Esophagus muscularis mucosa (tissue), 4 donors: Measurements from ENCODE around the gene PNPT1. TPM values are rescaled to one million over a fixed set of nuclear protein-coding genes. Genes with fewer than 3 reads are reported as not detected.
A peak's percentile ranks its signal among the peaks of the same experiment; 100 is the strongest.

Experiments used
- DNase-seq: peaks from one replicate; pipeline ENCODE4 v3.0.0-alpha.2; 2017; ENCODE audit errors: extremely low spot score
- H3K27ac ChIP-seq, 4 donors: fragments of 200-600 bp; sonication (generic); replicated peaks in 1 of 4; 1 replicate in 3 of 4; 2 replicates in 1 of 4; pipeline ENCODE4 v1.5.1; 2016 to 2019; ENCODE audit warnings: mild to moderate bottlenecking in 1 of 4
- H3K27me3 ChIP-seq, 4 donors: fragments of 200-600 bp; sonication (generic); one replicate each; pipeline versions ENCODE4 v1.5.1 to v1.6.0; 2016 to 2019
- H3K36me3 ChIP-seq, 4 donors: fragments of 200-600 bp; sonication (generic); one replicate each; pipeline ENCODE4 v1.5.1; 2016 to 2019
- H3K4me1 ChIP-seq, 4 donors: fragments of 200-600 bp; sonication (generic); one replicate each; pipeline ENCODE4 v1.5.1; 2016 to 2019
- H3K4me3 ChIP-seq, 4 donors: fragments of 200-600 bp; sonication (generic); 1 replicate in 2 of 4; 2 replicates in 2 of 4; pipeline ENCODE4 v1.5.1; 2016 to 2019; ENCODE audit warnings: mild to moderate bottlenecking in 4 of 4, moderate library complexity in 1 of 4
- H3K9me3 ChIP-seq, 4 donors: fragments of 200-600 bp; sonication (generic); 1 replicate in 3 of 4; 2 replicates in 1 of 4; pipeline ENCODE4 v1.5.1; 2016 to 2019
- EP300 ChIP-seq: sonication (generic); formaldehyde crosslinking; IDR thresholded peaks from one replicate; pipeline ENCODE4 v1.6.1; 2017; ENCODE audit warnings: antibody characterized with exemption
- POLR2A ChIP-seq: fragments of 450-650 bp; IDR thresholded peaks from one replicate; pipeline ENCODE4 v1.6.1; 2017; ENCODE audit warnings: antibody characterized with exemption, moderate library complexity, mild to moderate bottlenecking, low read depth
- POLR2AphosphoS5 ChIP-seq, 2 donors: sonication (generic); formaldehyde crosslinking; IDR thresholded peaks; one replicate each; pipeline ENCODE4 v1.6.1; 2017; ENCODE audit warnings: antibody characterized with exemption in 2 of 2
- WGBS: methylation state at CpG from one replicate; pipeline ENCODE4 v1.1.5; 2018; 5-methylcytosine and 5-hydroxymethylcytosine counted together
- intact Hi-C: fragments of 100-400 bp; cut with DNase I; formaldehyde crosslinking; loops from one replicate; pipeline ENCODE4 v1.15.1; 2023
- total RNA-seq, 4 donors: library from RNA; depleted of rRNA; stranded (reverse); fragments of >200 nt; gene quantifications; one replicate each; pipeline versions ENCODE4 v1.1.0 to v1.2.1, GENCODE V29; 2016
- TF ChIP-seq, protein P1 (sequence below), 3 experiments: fragments of 200-600 bp in 2 of 3; fragments of 450-650 bp in 1 of 3; sonication (generic) in 2 of 3; IDR thresholded peaks; one replicate each; pipeline ENCODE4 v1.5.1; 2017 to 2019; ENCODE audit warnings: antibody characterized with exemption in 3 of 3, mild to moderate bottlenecking in 2 of 3, moderate library complexity in 1 of 3

Gene PNPT1
- total RNA-seq, 4 donors from 2014 or later = 13.1 to 17.2 (median 15.6) TPM

DNA sequence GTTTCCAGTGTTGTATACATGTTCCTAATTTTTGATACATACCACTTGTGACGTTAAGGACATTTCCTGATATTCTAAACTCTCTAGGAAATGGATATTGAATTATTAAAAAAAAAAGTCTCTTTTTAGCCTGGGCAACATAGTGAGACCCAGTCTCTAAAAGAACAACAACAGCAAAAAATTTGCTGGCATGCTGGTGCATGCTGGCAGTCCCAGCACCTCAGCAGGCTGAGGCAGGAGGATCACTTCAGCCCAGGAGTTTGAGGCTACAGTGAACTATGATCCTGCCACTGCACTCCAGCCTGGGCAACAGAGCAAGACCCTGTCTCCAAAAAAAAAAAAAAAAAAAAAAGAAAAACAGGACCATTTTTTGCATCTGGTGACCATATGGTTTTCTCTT is 65.7 kb downstream of the PNPT1 start:
- peaks cover 0 to 13% (median 9%) of the 10 kb centered on the region in 4 donors for H3K4me1 ChIP-seq
- no peak overlapping the region for H3K27ac ChIP-seq
- DNase-seq = no peak
- WGBS = 90% methylated on average over 1 of the region's 1 CpG
- H3K27me3 ChIP-seq = no peaks in the 10 kb centered on the region
- H3K4me3 ChIP-seq = no peak overlapping the region
- H3K36me3 ChIP-seq = peaks cover 0 to 11% (median 4%) of the 10 kb centered on the region in 4 donors
- TF ChIP-seq POLR2AphosphoS5 (IDR thresholded peaks at IDR 0.05) (no peak), POLR2A (no peak), EP300 (no peak)
- TF ChIP-seq, protein P1, sequence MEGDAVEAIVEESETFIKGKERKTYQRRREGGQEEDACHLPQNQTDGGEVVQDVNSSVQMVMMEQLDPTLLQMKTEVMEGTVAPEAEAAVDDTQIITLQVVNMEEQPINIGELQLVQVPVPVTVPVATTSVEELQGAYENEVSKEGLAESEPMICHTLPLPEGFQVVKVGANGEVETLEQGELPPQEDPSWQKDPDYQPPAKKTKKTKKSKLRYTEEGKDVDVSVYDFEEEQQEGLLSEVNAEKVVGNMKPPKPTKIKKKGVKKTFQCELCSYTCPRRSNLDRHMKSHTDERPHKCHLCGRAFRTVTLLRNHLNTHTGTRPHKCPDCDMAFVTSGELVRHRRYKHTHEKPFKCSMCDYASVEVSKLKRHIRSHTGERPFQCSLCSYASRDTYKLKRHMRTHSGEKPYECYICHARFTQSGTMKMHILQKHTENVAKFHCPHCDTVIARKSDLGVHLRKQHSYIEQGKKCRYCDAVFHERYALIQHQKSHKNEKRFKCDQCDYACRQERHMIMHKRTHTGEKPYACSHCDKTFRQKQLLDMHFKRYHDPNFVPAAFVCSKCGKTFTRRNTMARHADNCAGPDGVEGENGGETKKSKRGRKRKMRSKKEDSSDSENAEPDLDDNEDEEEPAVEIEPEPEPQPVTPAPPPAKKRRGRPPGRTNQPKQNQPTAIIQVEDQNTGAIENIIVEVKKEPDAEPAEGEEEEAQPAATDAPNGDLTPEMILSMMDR (IDR thresholded peaks at IDR 0.05) = no peak
- H3K9me3 ChIP-seq = no peaks in the 10 kb centered on the region
- intact Hi-C loops = no loop called here

GRCh38 chr2:55621802-55622201 is 71.8 kb downstream of the PNPT1 start:
- 77% methylated on average over 6 of the region's 7 CpGs for WGBS
- no peak for DNase-seq
- Histone ChIP-seq H3K27me3 (no peaks in the 10 kb centered on the region), H3K36me3 (peaks cover 0 to 7% (median 3%) of the 10 kb centered on the region in 4 donors), H3K4me1 (peaks cover 14 to 45% (median 32%) of the 10 kb centered on the region in 4 donors), H3K27ac (no peak overlapping the region), H3K9me3 (no peaks in the 10 kb centered on the region), H3K4me3 (no peak overlapping the region)
- TF ChIP-seq POLR2A = no peak
- TF ChIP-seq, protein P1 (IDR thresholded peaks at IDR 0.05) = no peak
- TF ChIP-seq POLR2AphosphoS5 (IDR thresholded peaks at IDR 0.05) = no peak
- no peak for TF ChIP-seq EP300
- intact Hi-C loops = no loop called here

- H3K4me1 ChIP-seq = peaks cover 24 to 56% (median 43%) of the 10 kb centered on the region in 4 donors
- H3K27me3 ChIP-seq = no peaks in the 10 kb centered on the region
- intact Hi-C loops = no loop called here
These were observed 73.4 kb downstream of the PNPT1 start for GRCh38 chr2:55620123-55620779.

DNA sequence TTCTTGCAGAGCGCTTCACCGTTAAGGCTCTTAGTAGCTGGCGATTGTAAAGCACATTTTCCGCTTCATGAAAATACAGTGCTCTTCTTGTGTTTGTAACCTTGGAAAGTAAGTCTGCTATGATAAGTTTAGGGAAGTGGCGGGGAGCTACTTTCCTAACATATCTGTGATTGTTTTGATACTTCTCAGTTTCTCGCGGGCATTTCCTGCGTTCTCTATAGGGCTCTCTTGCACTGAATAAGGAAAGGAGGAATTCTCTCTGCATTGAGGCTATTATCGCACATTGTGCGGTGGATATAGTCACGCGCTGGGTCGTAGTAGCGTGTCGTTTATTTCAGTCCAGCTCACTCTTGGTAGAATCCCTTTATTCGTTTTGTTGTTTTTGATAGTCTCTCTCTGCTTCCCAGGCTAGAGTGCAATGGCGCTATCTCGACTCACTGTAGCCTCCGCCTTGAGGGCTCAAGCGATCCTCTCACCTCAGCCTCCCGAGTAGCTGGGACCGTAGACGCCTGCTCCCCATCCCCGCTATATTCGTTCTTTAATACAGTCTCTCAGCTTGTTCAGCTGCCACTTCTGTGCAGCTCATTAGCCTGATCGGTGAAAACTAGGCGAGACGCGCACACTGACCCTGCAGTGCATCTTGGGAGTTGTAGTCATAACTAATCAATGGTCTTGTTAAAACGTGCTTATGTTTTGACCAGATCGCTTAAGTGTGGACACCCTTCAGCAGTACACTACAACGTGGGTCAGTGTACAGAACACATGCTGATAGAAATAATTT is 75.2 kb downstream of the PNPT1 start:
- under 1% methylated on average over 32 of the region's 32 CpGs for WGBS
- H3K27ac ChIP-seq = peak overlapping the region; percentile 80 to 98 (median 94)
- H3K4me3 ChIP-seq = peak overlapping the region; percentile 81 to 99 (median 84)
- peaks cover 26 to 58% (median 53%) of the 10 kb centered on the region in 4 donors for H3K4me1 ChIP-seq
- H3K27me3 ChIP-seq = no peaks in the 10 kb centered on the region
- no peaks in the 10 kb centered on the region for H3K9me3 ChIP-seq
- H3K36me3 ChIP-seq = peaks cover 0 to 25% (median 9%) of the 10 kb centered on the region in 4 donors
- no peak for DNase-seq
- intact Hi-C loops = loop anchor here (10.0 kb wide), 1 partner anchor 204 kb away; the partner anchor contains the start of gene CCDC88A
- TF ChIP-seq POLR2AphosphoS5 (IDR thresholded peaks at IDR 0.05) (peak; percentile 50 to 66), POLR2A (no peak), EP300 (no peak)
- TF ChIP-seq, protein P1 (IDR thresholded peaks at IDR 0.05) = no peak

More at GRCh38 chr2:55620123-55620779, 73.4 kb downstream of the PNPT1 start:
- no peak for DNase-seq
- Histone ChIP-seq H3K27ac (no peak overlapping the region), H3K36me3 (peaks cover 0 to 7% (median 3%) of the 10 kb centered on the region in 4 donors), H3K4me3 (peak overlapping the region in 1 of 4 donors; percentile 99), H3K9me3 (no peaks in the 10 kb centered on the region)
- TF ChIP-seq EP300 (no peak), POLR2AphosphoS5 (IDR thresholded peaks at IDR 0.05) (no peak), POLR2A (no peak)
- TF ChIP-seq, protein P1 (IDR thresholded peaks at IDR 0.05) = peak in 1 of 3 experiments; percentile 20
- WGBS = 77% methylated on average over 3 of the region's 3 CpGs
